CD4-positive, CD25-positive, alpha-beta regulatory T cell (primary cell): ENCODE data around the gene ENGASE. TPM values are rescaled to one million over a fixed set of nuclear protein-coding genes. Genes with fewer than 3 reads are reported as not detected.

ENCODE experiments used
- ATAC-seq, 2 donors: fragments of 150-1000 bp; cut with Tn5 transposase; one replicate each; pipeline ENCODE4 v1.10.0; 2021; ENCODE audit warnings: low read depth in 2 of 2, moderate number of reproducible peaks in 2 of 2, moderate library complexity in 1 of 2
- DNase-seq, 3 donors: peaks; one replicate each; pipeline versions ENCODE4 v3.0.0 to v3.0.0-alpha.2; 2012 to 2022; ENCODE audit warnings: mixed read lengths in 1 of 3
- H3K27ac ChIP-seq: one replicate; pipeline ENCODE4 v1.7.0; 2013; ENCODE audit warnings: mild to moderate bottlenecking, low read length; ENCODE audit not compliant: insufficient read depth, poor library complexity, severe bottlenecking
- H3K27me3 ChIP-seq: one replicate; pipeline ENCODE4 v1.7.0; 2013; ENCODE audit warnings: low read length; ENCODE audit not compliant: control insufficient read depth, insufficient read depth
- H3K36me3 ChIP-seq: one replicate; pipeline ENCODE4 v1.7.0; 2013; ENCODE audit warnings: mild to moderate bottlenecking, low read length, moderate library complexity; ENCODE audit not compliant: control insufficient read depth, insufficient read depth
- H3K4me1 ChIP-seq: 2 replicates; pipeline ENCODE4 v1.7.0; 2013; ENCODE audit warnings: mild to moderate bottlenecking, low read length; ENCODE audit not compliant: insufficient read depth, control insufficient read depth, poor library complexity, severe bottlenecking
- H3K4me3 ChIP-seq: one replicate; pipeline ENCODE4 v1.7.0; 2013; ENCODE audit warnings: low read depth, mild to moderate bottlenecking, low read length, moderate library complexity
- H3K9me3 ChIP-seq, 2 experiments: 1 replicate in 1 of 2; 2 replicates in 1 of 2; pipeline ENCODE4 v1.7.0; 2013; ENCODE audit warnings: low read length in 2 of 2, mild to moderate bottlenecking in 1 of 2, moderate library complexity in 1 of 2; ENCODE audit not compliant: control insufficient read depth in 2 of 2
- H3K27ac Mint-ChIP-seq, 3 donors: one replicate each; pipeline ENCODE4 v1.8.0; 2020 to 2022; ENCODE audit warnings: mild to moderate bottlenecking in 3 of 3, mixed read lengths in 3 of 3, moderate library complexity in 2 of 3
- H3K27me3 Mint-ChIP-seq: one replicate; pipeline ENCODE4 v1.8.0; 2022; ENCODE audit warnings: mild to moderate bottlenecking, mixed read lengths
- H3K36me3 Mint-ChIP-seq: one replicate; pipeline ENCODE4 v1.8.0; 2020; ENCODE audit warnings: mixed read lengths
- H3K4me1 Mint-ChIP-seq, 4 donors: one replicate each; pipeline ENCODE4 v1.8.0; 2020 to 2022; ENCODE audit warnings: mixed read lengths in 4 of 4, mild to moderate bottlenecking in 1 of 4
- H3K4me3 Mint-ChIP-seq, 4 donors: one replicate each; pipeline ENCODE4 v1.8.0; 2020 to 2022; ENCODE audit warnings: mild to moderate bottlenecking in 4 of 4, mixed read lengths in 4 of 4, moderate library complexity in 3 of 4
- H3K9me3 Mint-ChIP-seq, 7 donors: one replicate each; pipeline ENCODE4 v1.8.0; 2020 to 2022; ENCODE audit warnings: mixed read lengths in 7 of 7, mild to moderate bottlenecking in 3 of 7, moderate library complexity in 2 of 7
- polyA plus RNA-seq, 4 donors: library from polyadenylated mRNA; unstranded; fragments of 300-500 nt; fragmentation: Illumina TruSeq; gene quantifications; one replicate each; pipeline ENCODE4 v1.2.3, GENCODE V29; 2021
- total RNA-seq: library from RNA; stranded (reverse); gene quantifications from one replicate; pipeline ENCODE4 v1.2.3, GENCODE V29; 2022

The ENGASE gene
- total and polyA plus RNA-seq, 5 donors from 2014 or later: 1.1 to 91.9 (median 2.6) TPM

- Mint-ChIP-seq H3K27me3 (peaks cover 5% of the 10 kb centered on the region), H3K9me3 (no peaks in the 10 kb centered on the region), H3K36me3 (no peaks in the 10 kb centered on the region), H3K4me3 (no peak overlapping the region), H3K4me1 (no peaks in the 10 kb centered on the region), H3K27ac (no peak overlapping the region)
- DNase-seq (no peak), ATAC-seq (no peak)
- H3K36me3 ChIP-seq: no peaks in the 10 kb centered on the region
- no peaks in the 10 kb centered on the region for H3K27me3 ChIP-seq
- H3K4me1 ChIP-seq: no peaks in the 10 kb centered on the region
- no peaks in the 10 kb centered on the region for H3K9me3 ChIP-seq
- no peak overlapping the region for H3K27ac ChIP-seq
- H3K4me3 ChIP-seq: no peak overlapping the region
These were observed 56.6 kb downstream of the ENGASE start for GRCh38 chr17:79131274-79131635.

- H3K27ac Mint-ChIP-seq: no peak overlapping the region
- ATAC-seq: no peak
These were observed 57.1 kb downstream of the ENGASE start for GRCh38 chr17:79131701-79132100.

DNA sequence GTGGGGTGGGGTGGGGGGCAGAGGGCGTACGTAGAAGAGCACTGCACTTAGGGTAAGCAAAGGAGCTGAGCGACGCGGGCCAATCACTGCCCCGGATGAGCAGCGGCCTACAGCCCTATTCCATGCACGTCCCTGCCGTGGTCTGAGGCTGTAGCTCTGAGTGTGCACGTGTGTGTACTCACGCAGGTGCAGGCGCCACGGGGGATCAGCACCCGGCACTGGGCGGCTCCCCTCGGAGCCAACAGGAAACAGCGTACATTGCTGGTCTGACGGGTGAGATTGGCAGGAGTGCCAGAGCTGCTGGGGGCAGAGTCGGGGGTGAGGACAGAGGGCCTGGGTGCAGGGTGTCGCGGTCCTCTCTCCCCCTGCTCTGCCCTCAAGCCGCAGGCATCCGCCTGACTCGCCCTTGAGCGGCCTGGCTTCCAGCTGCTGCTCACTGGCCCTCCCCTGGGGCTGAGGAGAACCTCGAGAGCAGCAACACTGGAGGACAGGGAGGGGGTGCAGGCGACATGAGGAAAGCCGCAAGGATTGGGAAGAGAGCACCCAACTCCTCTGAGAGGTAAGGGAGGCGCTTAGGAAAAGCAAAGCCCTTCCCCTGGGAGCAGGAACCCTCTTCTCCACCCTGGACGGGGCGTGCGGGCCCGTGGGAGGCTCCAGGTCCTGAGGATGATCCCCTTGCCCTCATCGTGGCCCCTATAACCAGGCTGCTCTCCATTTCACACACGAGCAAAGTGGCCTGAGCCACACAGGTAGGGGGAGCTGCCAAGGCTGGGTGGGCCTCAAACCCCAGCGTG is 57.8 kb downstream of the ENGASE start:
- no peaks in the 10 kb centered on the region for H3K27me3 Mint-ChIP-seq
- no peaks in the 10 kb centered on the region for H3K36me3 Mint-ChIP-seq
- H3K4me1 ChIP-seq: no peaks in the 10 kb centered on the region
- no peaks in the 10 kb centered on the region for H3K36me3 ChIP-seq
- no peaks in the 10 kb centered on the region for H3K9me3 Mint-ChIP-seq
- H3K27ac ChIP-seq: no peak overlapping the region
- no peak overlapping the region for H3K27ac Mint-ChIP-seq
- ATAC-seq: no peak
- no peaks in the 10 kb centered on the region for H3K4me1 Mint-ChIP-seq
- no peak overlapping the region for H3K4me3 Mint-ChIP-seq
- no peaks in the 10 kb centered on the region for H3K27me3 ChIP-seq
- H3K4me3 ChIP-seq: no peak overlapping the region
- no peak for DNase-seq
- no peaks in the 10 kb centered on the region for H3K9me3 ChIP-seq

More at GRCh38 chr17:79131701-79132100, 57.1 kb downstream of the ENGASE start:
- Mint-ChIP-seq H3K9me3 (no peaks in the 10 kb centered on the region), H3K4me3 (no peak overlapping the region), H3K36me3 (no peaks in the 10 kb centered on the region), H3K4me1 (no peaks in the 10 kb centered on the region), H3K27me3 (peaks cover under 1% of the 10 kb centered on the region)
- Histone ChIP-seq H3K36me3 (no peaks in the 10 kb centered on the region), H3K27me3 (no peaks in the 10 kb centered on the region), H3K27ac (no peak overlapping the region), H3K4me1 (no peaks in the 10 kb centered on the region), H3K9me3 (no peaks in the 10 kb centered on the region), H3K4me3 (no peak overlapping the region)
- no peak for DNase-seq

DNA sequence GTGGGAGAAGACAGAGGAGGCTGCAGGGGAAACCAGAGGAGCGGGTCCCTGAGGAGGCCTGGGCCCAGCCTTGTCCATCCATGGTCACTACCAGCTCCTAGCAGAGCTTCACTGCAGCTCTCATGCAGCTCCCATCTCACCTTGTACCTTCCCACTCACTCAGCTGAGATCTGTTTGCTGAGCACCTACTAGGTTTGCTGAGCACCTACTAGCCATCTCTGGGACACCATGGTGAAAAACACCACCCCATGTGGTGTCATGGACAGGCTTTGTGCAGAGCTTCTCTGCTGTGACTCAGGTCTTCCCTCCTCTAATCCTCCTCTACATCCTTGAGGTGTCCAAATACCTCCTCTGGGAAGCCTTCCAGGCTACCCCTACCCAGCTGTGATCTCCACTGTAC is 58.6 kb downstream of the ENGASE start:
- Mint-ChIP-seq H3K4me1 (no peaks in the 10 kb centered on the region), H3K4me3 (no peak overlapping the region), H3K27ac (no peak overlapping the region), H3K9me3 (no peaks in the 10 kb centered on the region), H3K36me3 (no peaks in the 10 kb centered on the region), H3K27me3 (no peaks in the 10 kb centered on the region)
- Histone ChIP-seq H3K9me3 (no peaks in the 10 kb centered on the region), H3K27ac (no peak overlapping the region), H3K36me3 (no peaks in the 10 kb centered on the region), H3K4me1 (no peaks in the 10 kb centered on the region), H3K27me3 (no peaks in the 10 kb centered on the region), H3K4me3 (no peak overlapping the region)
- ATAC-seq: no peak
- DNase-seq: no peak

GRCh38 chr17:79133985-79134384 is 59.4 kb downstream of the ENGASE start:
- H3K27me3 Mint-ChIP-seq: no peaks in the 10 kb centered on the region
- ATAC-seq (no peak), DNase-seq (no peak)
- no peaks in the 10 kb centered on the region for H3K36me3 ChIP-seq
- no peaks in the 10 kb centered on the region for H3K4me1 Mint-ChIP-seq
- no peaks in the 10 kb centered on the region for H3K36me3 Mint-ChIP-seq
- no peaks in the 10 kb centered on the region for H3K4me1 ChIP-seq
- H3K4me3 Mint-ChIP-seq: no peak overlapping the region
- no peaks in the 10 kb centered on the region for H3K27me3 ChIP-seq
- H3K9me3 Mint-ChIP-seq: peaks cover 0 to 2% (median 0%) of the 10 kb centered on the region in 7 donors
- no peak overlapping the region for H3K27ac Mint-ChIP-seq
- H3K9me3 ChIP-seq: no peaks in the 10 kb centered on the region
- no peak overlapping the region for H3K4me3 ChIP-seq
- no peak overlapping the region for H3K27ac ChIP-seq

DNA sequence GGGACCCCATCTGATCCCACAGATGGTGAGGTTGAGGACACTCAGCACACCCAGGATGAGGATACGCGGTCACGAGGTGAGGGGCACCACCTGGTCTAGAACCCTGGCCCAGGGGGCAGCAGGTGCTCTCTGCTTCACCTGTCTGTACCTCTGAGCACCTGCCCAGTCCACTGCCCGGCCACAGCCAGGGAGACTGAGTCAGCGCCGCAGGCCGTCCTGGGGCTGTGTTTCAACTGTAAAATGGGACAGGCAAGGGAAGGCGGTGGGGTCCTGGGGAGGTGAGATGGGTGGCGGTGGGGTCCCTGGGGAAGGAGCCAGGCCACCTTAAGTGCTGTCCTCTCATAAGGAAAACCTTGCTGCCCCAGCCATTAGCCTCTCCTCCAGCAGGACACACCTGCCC is 60.4 kb downstream of the ENGASE start:
- H3K4me3 Mint-ChIP-seq: no peak overlapping the region
- no peaks in the 10 kb centered on the region for H3K36me3 Mint-ChIP-seq
- Histone ChIP-seq H3K9me3 (no peaks in the 10 kb centered on the region), H3K4me1 (no peaks in the 10 kb centered on the region), H3K27ac (no peak overlapping the region), H3K36me3 (no peaks in the 10 kb centered on the region), H3K4me3 (no peak overlapping the region), H3K27me3 (no peaks in the 10 kb centered on the region)
- peaks cover 0 to 2% (median 0%) of the 10 kb centered on the region in 7 donors for H3K9me3 Mint-ChIP-seq
- no peaks in the 10 kb centered on the region for H3K4me1 Mint-ChIP-seq
- H3K27me3 Mint-ChIP-seq: no peaks in the 10 kb centered on the region
- no peak overlapping the region for H3K27ac Mint-ChIP-seq
- ATAC-seq (no peak), DNase-seq (no peak)

DNA sequence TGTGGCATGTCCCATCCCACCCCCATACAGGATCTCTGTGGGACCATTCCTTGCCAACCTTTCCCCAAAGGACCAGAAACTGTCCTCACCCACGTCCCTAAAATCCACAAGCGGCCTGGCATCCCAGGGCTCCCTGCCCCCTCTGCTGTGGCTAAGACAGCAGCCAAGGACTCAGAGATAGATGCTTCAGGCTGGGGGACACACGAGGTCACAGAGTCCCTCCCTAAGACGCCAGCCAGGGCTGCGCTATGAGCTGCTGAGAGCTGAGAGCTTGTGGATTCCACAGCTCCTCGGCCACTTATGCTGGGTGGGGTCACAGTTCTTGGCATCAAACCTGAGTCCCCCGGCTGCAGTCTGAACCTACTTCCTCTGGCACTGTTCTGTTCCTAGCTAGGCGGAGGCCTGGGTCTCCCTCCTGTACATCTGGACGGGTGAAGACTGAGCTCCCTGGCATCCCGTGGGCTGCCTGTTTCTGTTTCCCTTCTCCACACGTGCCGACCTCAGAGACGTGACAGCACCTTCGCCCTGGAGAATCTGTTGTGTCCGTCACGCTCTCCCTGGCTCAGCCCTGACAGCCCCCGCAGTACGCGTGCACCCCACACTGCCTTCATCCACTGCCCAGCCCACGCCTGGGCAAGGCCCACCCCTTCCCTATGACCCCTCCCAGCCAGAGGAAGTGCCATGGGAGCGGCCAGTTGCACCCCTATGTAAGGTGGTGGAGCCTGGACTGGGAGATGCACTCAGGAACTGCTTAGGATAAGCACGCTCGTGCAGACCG is 61.2 kb downstream of the ENGASE start:
- no peak overlapping the region for H3K27ac ChIP-seq
- H3K27me3 Mint-ChIP-seq: no peaks in the 10 kb centered on the region

More for the DNA sequence above, 61.2 kb downstream of the ENGASE start:
- H3K36me3 ChIP-seq: no peaks in the 10 kb centered on the region
- H3K9me3 ChIP-seq: no peaks in the 10 kb centered on the region
- DNase-seq: no peak
- Mint-ChIP-seq H3K9me3 (peaks cover 0 to 2% (median 0%) of the 10 kb centered on the region in 7 donors), H3K4me3 (no peak overlapping the region), H3K27ac (no peak overlapping the region), H3K36me3 (no peaks in the 10 kb centered on the region), H3K4me1 (no peaks in the 10 kb centered on the region)
- ATAC-seq: no peak
- H3K4me3 ChIP-seq: no peak overlapping the region
- H3K27me3 ChIP-seq: no peaks in the 10 kb centered on the region
- H3K4me1 ChIP-seq: no peaks in the 10 kb centered on the region
